DOHH2 (cell line): ENCODE data around the gene CPN2.

Source experiments
- H3F3A ChIP-seq: fragments of 200-600 bp; sonication (generic), shearing (Covaris generic); 2 replicates; pipeline ENCODE4 v1.6.0; 2016; ENCODE audit warnings: antibody characterized with exemption, mild to moderate bottlenecking; ENCODE audit not compliant: control insufficient read depth, insufficient read depth
- H3K27ac ChIP-seq: fragments of 200-600 bp; sonication (generic); 2 replicates; pipeline ENCODE4 v1.5.1; 2014; ENCODE audit warnings: low read depth, mild to moderate bottlenecking, low read length, moderate library complexity
- H3K27me3 ChIP-seq: fragments of 200-600 bp; sonication (generic); 2 replicates; pipeline ENCODE4 v1.6.1; 2014; ENCODE audit warnings: mild to moderate bottlenecking, low read length, mixed read lengths; ENCODE audit not compliant: control insufficient read depth
- H3K36me3 ChIP-seq: fragments of 200-600 bp; sonication (generic); 2 replicates; pipeline ENCODE4 v1.6.1; 2014; ENCODE audit warnings: mild to moderate bottlenecking, low read length, moderate library complexity, mixed read lengths; ENCODE audit not compliant: control insufficient read depth
- H3K4me1 ChIP-seq: fragments of 200-600 bp; sonication (generic); 2 replicates; pipeline ENCODE4 v1.6.1; 2014; ENCODE audit warnings: mild to moderate bottlenecking, low read length, mixed read lengths; ENCODE audit not compliant: control insufficient read depth
- H3K4me2 ChIP-seq: fragments of 200-600 bp; sonication (generic); 2 replicates; pipeline ENCODE4 v1.6.0; 2014; ENCODE audit warnings: mild to moderate bottlenecking, low read length, moderate library complexity
- H3K4me3 ChIP-seq: fragments of 200-600 bp; sonication (generic); 2 replicates; pipeline ENCODE4 v1.5.1; 2014; ENCODE audit warnings: mild to moderate bottlenecking, low read length, mixed read lengths
- H3K79me2 ChIP-seq: fragments of 200-600 bp; sonication (generic); 2 replicates; pipeline ENCODE4 v1.6.1; 2014; ENCODE audit warnings: mild to moderate bottlenecking, low read length, mixed read lengths; ENCODE audit not compliant: control insufficient read depth
- H3K9me2 ChIP-seq: fragments of 200-600 bp; sonication (generic); replicated peaks from 2 replicates; pipeline ENCODE4 v1.6.1; 2014; ENCODE audit warnings: mild to moderate bottlenecking, low read length, mixed read lengths; ENCODE audit not compliant: control insufficient read depth
- H3K9me3 ChIP-seq: fragments of 200-600 bp; sonication (generic); 2 replicates; pipeline ENCODE4 v1.6.1; 2014; ENCODE audit warnings: antibody characterized with exemption, low read length, mixed read lengths; ENCODE audit not compliant: control insufficient read depth, insufficient read depth
- H4K20me1 ChIP-seq: fragments of 200-600 bp; sonication (generic); 2 replicates; pipeline ENCODE4 v1.6.0; 2014; ENCODE audit warnings: low read depth, mild to moderate bottlenecking, antibody characterized with exemption, low read length, moderate library complexity; ENCODE audit not compliant: control insufficient read depth, insufficient read depth
- CTCF ChIP-seq: fragments of 200-600 bp; sonication (generic); IDR thresholded peaks from one replicate; pipeline ENCODE4 v1.5.1; 2014; ENCODE audit warnings: antibody characterized with exemption, mild to moderate bottlenecking, low read depth, low read length; ENCODE audit not compliant: poor library complexity, severe bottlenecking
- EZH2phosphoT487 ChIP-seq: fragments of 200-600 bp; sonication (generic); IDR thresholded peaks from 2 replicates; pipeline ENCODE4 v1.6.1; 2017; ENCODE audit warnings: borderline replicate concordance, mild to moderate bottlenecking, antibody characterized with exemption, low read length, moderate library complexity, mixed read lengths

CPN2 gene

GRCh38 chr3:194306771-194307640 lies 44.1 kb downstream of the CPN2 start:
- TF ChIP-seq EZH2phosphoT487 (no peak), CTCF (no peak)
- no peaks in the 10 kb centered on the region for H3K79me2 ChIP-seq
- peak overlapping the region; percentile 80 for H3K4me2 ChIP-seq
- peaks cover 29% of the 10 kb centered on the region for H4K20me1 ChIP-seq
- no peaks in the 10 kb centered on the region for H3K9me3 ChIP-seq
- H3K27me3 ChIP-seq, result peaks cover 93% of the 10 kb centered on the region
- peak overlapping the region; percentile 56 for H3K4me3 ChIP-seq
- H3K9me2 ChIP-seq, result no peaks in the 10 kb centered on the region
- H3K27ac ChIP-seq, result peak overlapping the region; percentile 31; the same call in 1 of the 2 replicates
- H3K4me1 ChIP-seq, result peaks cover 36% of the 10 kb centered on the region
- peaks cover 9% of the 10 kb centered on the region for H3F3A ChIP-seq
- H3K36me3 ChIP-seq, result no peaks in the 10 kb centered on the region

GRCh38 chr3:194306109-194306686 lies 44.9 kb downstream of the CPN2 start:
- H3K36me3 ChIP-seq, result no peaks in the 10 kb centered on the region
- H3K9me2 ChIP-seq, result no peaks in the 10 kb centered on the region
- no peak overlapping the region for H3K27ac ChIP-seq
- H3K4me3 ChIP-seq, result peak overlapping the region; percentile 56
- H3K9me3 ChIP-seq, result no peaks in the 10 kb centered on the region
- no peaks in the 10 kb centered on the region for H3K79me2 ChIP-seq
- H3K4me1 ChIP-seq, result peaks cover 36% of the 10 kb centered on the region
- H3F3A ChIP-seq, result peaks cover 9% of the 10 kb centered on the region
- H4K20me1 ChIP-seq, result peaks cover 29% of the 10 kb centered on the region
- TF ChIP-seq EZH2phosphoT487 (no peak), CTCF (no peak)
- H3K27me3 ChIP-seq, result peaks cover 90% of the 10 kb centered on the region
- H3K4me2 ChIP-seq, result peak overlapping the region; percentile 80

GRCh38 chr3:194305356-194306108 lies 45.6 kb downstream of the CPN2 start:
- Histone ChIP-seq H3K4me3 (0 out of 2 replicates have a peak overlapping the region, but pooled peaks have one; percentile 20), H4K20me1 (peaks cover 25% of the 10 kb centered on the region), H3K4me2 (peak overlapping the region; percentile 80), H3K27ac (no peak overlapping the region), H3K27me3 (peaks cover 84% of the 10 kb centered on the region), H3F3A (peaks cover 9% of the 10 kb centered on the region), H3K9me3 (no peaks in the 10 kb centered on the region), H3K36me3 (no peaks in the 10 kb centered on the region), H3K4me1 (peaks cover 36% of the 10 kb centered on the region), H3K9me2 (no peaks in the 10 kb centered on the region), H3K79me2 (no peaks in the 10 kb centered on the region)
- TF ChIP-seq CTCF (no peak), EZH2phosphoT487 (no peak)
